ENCODE data around the gene SPCS2.

DNA sequence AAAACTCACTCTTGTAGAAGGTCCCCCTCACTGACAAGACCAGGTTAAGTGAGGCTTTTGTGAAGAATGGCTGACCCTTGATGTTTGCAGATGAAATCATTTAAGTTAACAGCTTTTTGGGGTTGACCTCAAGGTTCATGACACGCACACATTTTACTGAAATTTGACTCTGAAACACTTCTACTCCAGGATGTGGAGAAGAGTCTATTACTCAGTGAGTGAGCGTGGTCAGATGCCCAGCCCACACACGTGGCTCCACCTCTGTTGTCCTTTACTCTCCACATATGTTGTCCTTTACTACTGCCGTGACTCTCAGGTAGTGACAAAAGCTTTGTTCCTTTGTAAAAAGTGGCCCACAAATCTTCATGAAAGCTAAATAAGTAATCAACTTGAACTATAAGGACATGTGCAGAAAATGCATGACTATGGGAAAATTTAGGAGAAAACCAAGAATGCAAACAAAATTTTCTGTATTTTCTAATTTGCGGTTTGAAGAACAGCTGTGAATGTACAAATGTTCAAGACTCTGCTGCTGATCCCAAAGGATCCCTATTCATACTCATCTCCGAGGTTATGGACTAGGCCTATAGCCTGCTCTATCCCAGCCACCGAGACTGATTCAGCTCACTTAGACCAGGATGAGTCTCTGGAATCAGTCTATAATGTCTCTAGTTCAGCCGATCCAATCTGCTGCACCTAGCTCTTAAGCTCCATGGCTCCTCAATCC, 22.6 kb upstream of the SPCS2 start:
- TF ChIP-seq, protein P1, sequence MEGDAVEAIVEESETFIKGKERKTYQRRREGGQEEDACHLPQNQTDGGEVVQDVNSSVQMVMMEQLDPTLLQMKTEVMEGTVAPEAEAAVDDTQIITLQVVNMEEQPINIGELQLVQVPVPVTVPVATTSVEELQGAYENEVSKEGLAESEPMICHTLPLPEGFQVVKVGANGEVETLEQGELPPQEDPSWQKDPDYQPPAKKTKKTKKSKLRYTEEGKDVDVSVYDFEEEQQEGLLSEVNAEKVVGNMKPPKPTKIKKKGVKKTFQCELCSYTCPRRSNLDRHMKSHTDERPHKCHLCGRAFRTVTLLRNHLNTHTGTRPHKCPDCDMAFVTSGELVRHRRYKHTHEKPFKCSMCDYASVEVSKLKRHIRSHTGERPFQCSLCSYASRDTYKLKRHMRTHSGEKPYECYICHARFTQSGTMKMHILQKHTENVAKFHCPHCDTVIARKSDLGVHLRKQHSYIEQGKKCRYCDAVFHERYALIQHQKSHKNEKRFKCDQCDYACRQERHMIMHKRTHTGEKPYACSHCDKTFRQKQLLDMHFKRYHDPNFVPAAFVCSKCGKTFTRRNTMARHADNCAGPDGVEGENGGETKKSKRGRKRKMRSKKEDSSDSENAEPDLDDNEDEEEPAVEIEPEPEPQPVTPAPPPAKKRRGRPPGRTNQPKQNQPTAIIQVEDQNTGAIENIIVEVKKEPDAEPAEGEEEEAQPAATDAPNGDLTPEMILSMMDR (IDR thresholded peaks at IDR 0.05; ENCODE audit: extremely low read depth in 1 of 2, insufficient read depth in 1 of 2, low read depth in 1 of 2, low read length in 2 of 2): no peak
- TF ChIP-seq POLR2AphosphoS5 (IDR thresholded peaks at IDR 0.05; ENCODE audit: insufficient read depth, low read depth, low read length) (no peak), POLR2A (IDR thresholded peaks at IDR 0.05; ENCODE audit: low read depth, low read length) (no peak), EZH2 (IDR thresholded peaks at IDR 0.05; ENCODE audit: borderline replicate concordance, low read depth, low read length, severe bottlenecking) (no peak), MYC (IDR thresholded peaks at IDR 0.05; ENCODE audit: low read depth, low read length) (no peak), JUN (IDR thresholded peaks at IDR 0.05; ENCODE audit: borderline replicate concordance, insufficient read depth, insufficient read length, low read depth) (no peak), FOS (IDR thresholded peaks at IDR 0.05; ENCODE audit: borderline replicate concordance, insufficient read depth, low read length) (no peak)
- TF ChIP-seq, protein P2, sequence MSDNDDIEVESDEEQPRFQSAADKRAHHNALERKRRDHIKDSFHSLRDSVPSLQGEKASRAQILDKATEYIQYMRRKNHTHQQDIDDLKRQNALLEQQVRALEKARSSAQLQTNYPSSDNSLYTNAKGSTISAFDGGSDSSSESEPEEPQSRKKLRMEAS (IDR thresholded peaks at IDR 0.05; ENCODE audit: insufficient read depth, insufficient read length): no peak
